GM10266 (cell line): ENCODE measurements around the gene TAOK1.

Experiments
- DNase-seq: peaks from one replicate; pipeline ENCODE4 v3.0.0; 2012; ENCODE audit errors: extremely low spot score
- CTCF ChIP-seq: IDR thresholded peaks from 2 replicates; pipeline ENCODE4 v1.5.1; 2012; ENCODE audit warnings: mild to moderate bottlenecking, low read depth; ENCODE audit not compliant: control insufficient read depth, insufficient read depth; ENCODE audit errors: missing control alignments

Gene TAOK1

GRCh38 chr17:29566473-29567303 lies 176.5 kb downstream of the TAOK1 start, which contains the start of gene ABHD15:
Gene ABHD15 (minus strand): TSS chr17:29567037. CDS start chr17:29566966, 71 bp downstream.
- TF ChIP-seq CTCF, result no peak
- DNase-seq, result peak; percentile 85

- no peak for TF ChIP-seq CTCF
- no peak for DNase-seq
Measured at GRCh38 chr17:29567304-29567553, 177.1 kb downstream of the TAOK1 start.

GRCh38 chr17:29567554-29568330 lies 177.6 kb downstream of the TAOK1 start:
- peak; percentile 64 for TF ChIP-seq CTCF
- peak; percentile 92 for DNase-seq

GRCh38 chr17:29568331-29569244 lies 178.4 kb downstream of the TAOK1 start, which contains the start of gene TP53I13:
Gene TP53I13 (plus strand): TSS chr17:29568701. CDS start chr17:29568759, 58 bp downstream.
- no peak for TF ChIP-seq CTCF
- DNase-seq, result peak; percentile 95

- TF ChIP-seq CTCF, result no peak
- peak; percentile 23 for DNase-seq
Measured at GRCh38 chr17:29569245-29569950, 179.2 kb downstream of the TAOK1 start.

GRCh38 chr17:29570521-29570920 lies 180.4 kb downstream of the TAOK1 start:
- no peak for TF ChIP-seq CTCF

More at GRCh38 chr17:29570521-29570920, 180.4 kb downstream of the TAOK1 start:
- no peak for DNase-seq
